Left colon (tissue), 2 donors: ENCODE results near the gene CNOT6. TPM values are rescaled to one million over a fixed set of nuclear protein-coding genes. Genes with fewer than 3 reads are reported as not detected.
A peak's percentile ranks its signal among the peaks of the same experiment; 100 is the strongest.
"Not testable (repeated sequence)": the region's sequence is repeated elsewhere in the genome, so short reads cannot be mapped to it uniquely, and the experiment has no call there.

Source experiments
- ATAC-seq: fragments of 200-7000 bp; cut with Tn5 transposase; one replicate; pipeline ENCODE4 v1.9.1; 2020; ENCODE audit warnings: mild to moderate bottlenecking, moderate library complexity
- DNase-seq, 2 donors: peaks; one replicate each; pipeline ENCODE4 v3.0.0-alpha.2; 2020
- intact Hi-C, 2 donors: fragments of 100-400 bp; cut with DNase I in 1 of 2; cut with micrococcal nuclease in 1 of 2; formaldehyde crosslinking; loops; one replicate each; pipeline versions ENCODE4 v1.11.2 to v1.14.0; 2022; cut with DNase I, micrococcal nuclease
- total RNA-seq, 2 donors: library from RNA; stranded (reverse); fragmentation: NEBNext Ultra II Directional; extraction: Animal tissue kit (Norgen Biotek cat#: 25700); gene quantifications; one replicate each; pipeline ENCODE4 v1.2.1, GENCODE V29; 2021
- donor health status: DM: no; HTN: no; CAD: no.
- donor health status: DM: yes; HTN: yes; CAD: no.

The CNOT6 gene
- total RNA-seq, 2 donors from 2014 or later, result 24.8 to 25.2 TPM

DNA sequence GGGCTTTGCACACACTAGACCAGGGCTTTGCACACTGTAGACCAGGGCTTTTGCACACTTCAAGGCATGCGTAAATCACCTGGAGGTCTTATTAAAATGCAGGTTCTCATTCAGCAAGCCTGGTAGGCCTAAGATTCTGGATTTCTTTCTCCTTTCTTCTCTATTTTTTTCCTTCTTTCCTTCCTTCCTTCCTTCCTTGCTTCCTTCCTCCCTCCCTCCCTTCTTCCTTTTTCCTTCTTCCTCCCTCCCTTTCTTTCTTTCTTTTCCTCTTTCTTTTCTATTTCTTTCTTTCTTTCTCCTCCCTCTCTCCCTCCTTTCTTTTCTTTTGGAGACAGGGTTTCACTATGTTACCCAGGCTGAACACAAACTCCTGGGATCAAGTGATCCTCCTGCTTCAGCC lies 24.3 kb upstream of the CNOT6 start:
- ATAC-seq (no peak), DNase-seq (no peak)
- intact Hi-C loops, result loop anchor here in 1 of 2 donors (5.0 kb wide), 1 partner anchor 178 kb away; the partner anchor contains the start of gene MAPK9

DNA sequence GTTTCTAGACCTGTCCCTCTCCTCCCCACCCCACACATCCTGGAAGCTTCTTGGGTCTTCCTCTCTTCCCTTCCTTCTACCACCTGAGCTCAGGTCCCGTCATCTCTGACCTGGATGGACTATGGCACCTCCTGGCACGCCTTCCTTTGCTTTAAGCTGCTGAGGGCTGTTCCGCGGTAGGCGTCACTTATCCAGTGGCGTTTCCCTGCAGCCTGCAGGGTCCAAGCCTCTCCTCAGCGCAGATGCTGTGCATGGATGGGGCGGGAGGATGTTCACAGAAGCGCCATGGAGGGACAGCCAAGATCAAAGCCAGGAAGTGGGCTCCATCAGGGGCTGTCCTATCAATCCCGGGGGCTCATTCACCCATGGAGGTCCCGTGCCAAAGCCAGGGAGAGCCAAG lies 23.8 kb upstream of the CNOT6 start:
- ATAC-seq (peak; percentile 74), DNase-seq (peak in 1 of 2 donors; percentile 42)
- intact Hi-C loops, result loop anchor here in 1 of 2 donors (5.0 kb wide), 1 partner anchor 178 kb away; the partner anchor contains the start of gene MAPK9

DNA sequence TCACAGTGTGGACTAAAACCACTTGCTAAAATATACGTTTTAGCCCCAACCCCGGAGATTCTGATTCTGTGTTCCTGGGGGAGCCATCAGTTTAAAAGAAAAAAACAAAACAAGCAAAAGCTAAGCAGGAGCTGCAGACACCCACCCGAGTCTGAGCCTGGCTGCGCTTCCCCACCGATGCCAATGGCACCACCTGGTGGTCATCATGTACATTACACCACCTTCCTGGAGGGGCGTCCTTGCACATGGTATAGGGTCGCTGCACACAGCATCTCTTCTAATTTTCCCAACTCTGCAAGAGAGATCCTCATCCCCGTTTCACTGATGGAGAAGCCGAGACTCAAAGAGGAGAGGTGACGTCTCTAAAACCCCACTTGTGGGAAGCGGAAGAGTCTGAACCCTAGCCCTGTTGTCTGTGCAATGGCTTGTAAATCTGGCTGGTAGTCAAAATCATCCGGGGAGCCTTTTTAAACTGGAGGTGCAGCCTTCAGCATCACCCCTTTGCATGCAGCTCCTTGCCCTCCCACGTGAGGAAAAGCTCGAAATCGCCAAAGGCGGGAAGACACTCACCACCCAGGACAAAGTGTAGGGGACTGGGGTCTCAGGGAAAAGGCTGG lies 23.1 kb upstream of the CNOT6 start:
- peak in 1 of 2 donors; percentile 53 for DNase-seq
- intact Hi-C loops, result loop anchor here in 1 of 2 donors (5.0 kb wide), 1 partner anchor 179 kb away; the partner anchor contains the start of gene MAPK9
- ATAC-seq, result peak; percentile 26

DNA sequence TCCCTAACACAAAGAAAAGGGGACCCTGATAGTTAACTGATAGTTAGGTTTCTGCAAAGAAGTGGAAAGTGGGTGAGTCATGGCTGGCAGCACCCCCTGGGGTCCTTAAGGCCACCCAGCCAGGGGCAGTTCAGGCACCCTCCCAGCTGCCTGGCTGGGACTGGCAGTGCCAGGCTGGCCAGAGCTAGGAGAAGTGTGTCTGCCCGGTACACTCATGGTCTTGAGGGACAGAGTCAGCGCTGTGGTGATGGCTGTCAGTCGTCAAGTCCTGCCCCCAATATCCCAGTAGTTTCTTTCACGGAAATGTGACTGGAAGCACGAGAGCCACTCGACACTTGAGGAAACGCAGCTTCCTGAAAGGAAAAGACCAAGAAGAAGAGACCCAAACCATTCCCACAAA lies 22.3 kb upstream of the CNOT6 start:
- intact Hi-C loops, result loop anchor here in 1 of 2 donors (5.0 kb wide), 1 partner anchor 180 kb away; the partner anchor contains the start of gene MAPK9
- no peak for ATAC-seq

DNA sequence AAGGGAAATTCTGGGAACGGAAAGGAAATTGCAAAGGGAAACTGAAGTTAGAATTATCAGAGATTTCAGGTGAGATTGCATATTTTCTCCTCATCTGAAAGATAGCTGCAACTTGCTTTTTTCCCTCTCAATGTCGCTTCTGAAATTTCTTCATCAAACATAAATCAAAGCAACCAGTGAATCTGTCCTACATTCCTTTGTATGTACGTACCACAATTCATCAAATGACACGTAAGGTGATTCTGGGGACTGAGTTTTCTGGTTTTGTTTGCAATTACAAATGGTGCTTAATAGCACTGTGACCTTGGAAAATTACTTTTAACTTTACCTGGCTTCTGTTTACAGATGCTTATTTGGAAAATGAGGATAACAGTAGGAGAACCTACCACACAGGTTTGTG lies 21.9 kb upstream of the CNOT6 start:
- DNase-seq, result no peak
- ATAC-seq, result no peak
- intact Hi-C loops, result loop anchor here in 1 of 2 donors (5.0 kb wide), 1 partner anchor 180 kb away; the partner anchor contains the start of gene MAPK9

More for the DNA sequence above, 22.3 kb upstream of the CNOT6 start:
- no peak for DNase-seq

DNA sequence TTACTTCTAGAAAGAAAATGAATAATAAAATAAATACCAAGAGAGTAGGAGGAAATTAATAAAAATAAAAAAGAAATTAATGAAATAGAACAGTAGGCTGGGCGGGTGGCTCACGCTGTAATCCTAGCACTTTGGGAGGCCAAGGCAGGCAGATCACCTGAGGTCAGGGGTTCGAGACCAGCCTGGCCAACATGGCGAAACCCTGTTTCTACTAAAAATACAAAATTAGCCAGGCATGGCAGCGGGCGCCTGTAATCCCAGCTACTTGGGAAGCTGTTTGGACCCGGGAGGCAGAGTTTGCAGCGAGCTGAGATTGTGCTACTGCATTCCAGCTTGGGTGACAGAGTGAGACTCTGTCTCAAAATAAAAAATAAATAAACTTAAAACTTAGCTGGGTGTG lies 20.8 kb upstream of the CNOT6 start:
- intact Hi-C loops, result loop anchor here in 1 of 2 donors (5.0 kb wide), 1 partner anchor 181 kb away; the partner anchor contains the start of gene MAPK9

DNA sequence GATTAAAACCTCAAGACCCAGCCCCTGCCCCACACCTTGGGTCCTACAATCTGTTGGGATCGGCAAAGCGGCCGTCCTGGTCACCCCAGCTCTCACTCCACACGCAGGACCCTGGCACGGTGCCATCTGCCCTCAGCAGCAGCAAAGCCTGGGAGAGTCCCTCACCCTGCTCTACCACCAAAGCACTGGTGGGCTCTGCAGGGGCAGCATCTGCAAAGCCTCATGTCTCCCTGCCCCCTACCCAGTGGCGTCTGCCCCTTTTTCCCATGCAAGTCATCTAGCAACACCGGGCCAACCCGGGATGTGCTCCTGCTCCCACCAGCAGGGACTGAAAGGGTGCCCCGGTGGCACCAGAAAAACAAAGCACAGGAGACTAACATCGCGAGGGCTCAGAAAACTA lies 19.6 kb upstream of the CNOT6 start:
- intact Hi-C loops, result loop anchor here in 1 of 2 donors (5.0 kb wide), 1 partner anchor 182 kb away; the partner anchor contains the start of gene MAPK9
- DNase-seq, result no peak
- no peak for ATAC-seq

More for the DNA sequence above, 20.8 kb upstream of the CNOT6 start:
- DNase-seq, ATAC-seq: not testable (repeated sequence)

DNA sequence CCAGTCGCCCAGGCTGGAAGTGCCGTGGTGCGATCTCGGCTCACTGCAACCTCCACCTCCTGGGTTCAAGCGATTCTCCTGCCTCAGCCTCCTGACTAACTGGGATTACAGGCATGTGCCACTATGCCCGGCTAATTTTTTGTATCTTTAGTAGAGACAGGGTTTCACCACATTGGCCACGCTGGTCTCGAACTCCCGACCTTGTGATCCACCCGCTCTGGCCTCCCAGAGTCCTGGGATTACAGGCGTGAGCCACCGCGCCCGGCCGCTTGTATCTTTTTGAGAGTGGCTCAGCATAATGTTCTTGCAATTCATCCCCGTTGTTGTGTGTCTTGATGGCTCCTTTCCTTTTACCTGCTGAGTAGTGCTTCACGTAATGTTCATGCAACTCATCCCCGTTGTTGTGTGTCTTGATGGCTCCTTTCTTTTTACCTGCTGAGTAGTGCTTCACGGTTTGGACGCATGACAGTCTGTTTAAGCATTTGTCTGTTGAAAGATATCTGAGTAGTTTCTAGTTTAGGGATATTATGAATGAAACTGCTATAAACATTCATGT lies 18.1 kb upstream of the CNOT6 start:
- intact Hi-C loops, DNase-seq, ATAC-seq: not testable (repeated sequence)

DNA sequence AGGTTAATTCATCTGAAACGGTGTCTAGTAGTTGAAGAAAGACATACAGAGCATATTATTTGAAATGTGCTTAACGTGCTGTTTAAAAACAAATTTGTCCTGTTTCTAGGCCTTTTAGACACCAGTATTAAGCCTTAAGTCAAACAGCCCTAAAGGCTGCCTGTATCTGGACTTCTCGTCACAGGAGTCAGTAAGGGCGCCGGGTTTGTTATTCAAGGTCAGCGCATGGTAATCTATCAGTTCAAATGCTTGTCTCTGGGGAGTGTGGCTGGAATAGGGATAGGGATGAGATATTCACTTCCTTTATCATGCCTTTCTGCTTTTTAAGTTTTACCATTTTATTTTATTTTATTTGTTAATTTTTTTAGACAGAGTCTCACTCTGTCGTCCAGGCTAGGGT lies 9.4 kb upstream of the CNOT6 start:
- ATAC-seq, result no peak

DNA sequence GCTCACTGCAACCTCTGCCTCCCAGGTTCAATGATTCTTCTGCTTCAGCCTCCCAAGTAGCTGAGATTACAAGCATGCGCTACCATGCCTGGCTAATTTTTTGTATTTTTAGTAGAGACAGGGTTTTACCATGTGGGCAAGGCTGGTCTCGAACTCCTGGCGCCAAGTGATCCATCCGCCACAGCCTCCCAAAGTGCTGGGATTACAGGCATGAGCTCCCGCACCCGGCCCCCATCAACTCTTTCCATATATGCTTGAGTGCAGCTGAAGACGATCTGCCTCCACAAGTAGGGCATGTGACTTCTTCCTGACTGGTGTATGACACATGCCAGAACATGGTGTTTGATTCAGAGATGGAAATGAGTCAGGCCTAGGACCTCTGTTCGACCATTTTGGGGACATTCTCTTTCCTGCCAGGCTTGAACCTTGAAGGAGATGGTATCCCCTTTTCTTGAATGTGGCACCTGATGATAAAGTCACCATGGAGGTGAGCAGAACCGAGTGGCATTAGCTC lies 7.5 kb upstream of the CNOT6 start:
- intact Hi-C loops, result no loop called here
- ATAC-seq (no peak), DNase-seq (no peak)

More for the DNA sequence above, 9.4 kb upstream of the CNOT6 start:
- intact Hi-C loops, result no loop called here
- DNase-seq, result no peak

DNA sequence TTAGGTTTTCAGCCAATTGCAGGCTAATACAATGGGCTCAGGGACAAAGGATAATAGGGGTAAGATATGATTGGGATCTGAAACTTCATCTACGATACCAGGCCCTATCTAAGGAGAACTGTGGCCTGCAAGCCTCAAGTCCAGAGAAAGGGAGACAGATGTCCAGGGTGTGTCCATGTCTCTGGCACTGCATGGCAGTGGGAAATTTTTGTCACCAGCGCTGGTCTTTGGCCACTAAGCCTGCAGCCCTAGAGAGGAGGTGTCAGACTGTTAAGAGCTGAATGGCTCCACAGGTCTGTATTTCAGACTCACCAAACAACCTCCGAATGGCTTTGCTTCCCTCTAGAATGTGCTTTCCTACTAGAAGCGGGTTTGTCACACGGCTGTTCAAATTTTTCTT lies 6.6 kb upstream of the CNOT6 start:
- intact Hi-C loops, result no loop called here
- DNase-seq (no peak), ATAC-seq (no peak)

DNA sequence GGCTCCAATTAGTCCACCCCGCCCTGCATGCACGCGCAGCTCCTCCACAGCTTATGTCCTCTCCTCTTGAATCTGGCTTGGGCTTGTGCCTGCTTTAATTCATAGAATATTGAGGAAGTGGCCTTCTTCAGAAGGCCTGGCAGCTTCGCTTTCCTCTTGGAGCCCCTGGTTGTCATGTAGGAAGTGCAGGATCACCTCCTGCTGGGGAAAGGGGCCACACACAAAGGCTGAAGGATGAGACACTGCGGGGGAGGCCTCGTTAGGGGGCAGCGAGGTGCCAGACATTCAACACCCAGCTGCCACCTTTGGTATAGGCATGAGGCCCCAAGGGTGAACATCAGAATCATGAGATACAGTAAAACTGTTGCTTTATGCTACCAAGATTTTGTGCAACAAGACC lies 2.7 kb upstream of the CNOT6 start:
- DNase-seq (no peak), ATAC-seq (no peak)
- intact Hi-C loops, result no loop called here

DNA sequence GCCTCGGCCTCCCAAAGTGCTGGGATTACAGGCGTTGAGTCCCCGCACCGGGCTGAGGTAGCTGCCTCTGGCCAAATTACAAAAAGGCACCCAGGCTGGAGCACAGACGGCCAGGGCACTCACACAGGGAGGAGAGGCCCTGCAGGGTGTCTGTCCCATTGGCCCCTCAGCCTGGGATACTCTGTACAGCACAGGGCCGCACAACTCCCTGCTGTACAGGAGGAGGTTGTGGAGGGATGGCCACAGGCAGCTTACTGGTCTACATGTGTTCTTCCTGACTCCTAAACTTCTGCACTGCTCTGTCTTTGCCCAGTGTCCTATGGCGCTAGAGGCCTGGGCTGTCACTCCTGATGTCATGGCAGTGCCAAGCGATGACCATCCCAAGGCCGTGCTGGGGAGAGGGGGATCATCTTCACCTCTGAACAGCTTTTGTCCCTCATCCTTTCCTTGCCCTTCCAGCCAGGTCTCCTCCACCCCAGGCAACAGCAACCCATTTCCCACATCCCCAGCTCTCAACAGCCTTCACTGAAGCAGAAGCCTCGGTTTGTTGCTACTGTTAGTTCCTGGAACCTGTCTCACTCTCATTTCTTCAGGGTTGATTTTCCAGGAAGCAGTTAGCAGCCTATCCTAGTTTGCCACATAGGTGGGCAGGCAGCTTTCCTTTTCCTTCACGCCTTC lies 1.8 kb upstream of the CNOT6 start:
- ATAC-seq, result no peak
- intact Hi-C loops, result no loop called here
- no peak for DNase-seq

DNA sequence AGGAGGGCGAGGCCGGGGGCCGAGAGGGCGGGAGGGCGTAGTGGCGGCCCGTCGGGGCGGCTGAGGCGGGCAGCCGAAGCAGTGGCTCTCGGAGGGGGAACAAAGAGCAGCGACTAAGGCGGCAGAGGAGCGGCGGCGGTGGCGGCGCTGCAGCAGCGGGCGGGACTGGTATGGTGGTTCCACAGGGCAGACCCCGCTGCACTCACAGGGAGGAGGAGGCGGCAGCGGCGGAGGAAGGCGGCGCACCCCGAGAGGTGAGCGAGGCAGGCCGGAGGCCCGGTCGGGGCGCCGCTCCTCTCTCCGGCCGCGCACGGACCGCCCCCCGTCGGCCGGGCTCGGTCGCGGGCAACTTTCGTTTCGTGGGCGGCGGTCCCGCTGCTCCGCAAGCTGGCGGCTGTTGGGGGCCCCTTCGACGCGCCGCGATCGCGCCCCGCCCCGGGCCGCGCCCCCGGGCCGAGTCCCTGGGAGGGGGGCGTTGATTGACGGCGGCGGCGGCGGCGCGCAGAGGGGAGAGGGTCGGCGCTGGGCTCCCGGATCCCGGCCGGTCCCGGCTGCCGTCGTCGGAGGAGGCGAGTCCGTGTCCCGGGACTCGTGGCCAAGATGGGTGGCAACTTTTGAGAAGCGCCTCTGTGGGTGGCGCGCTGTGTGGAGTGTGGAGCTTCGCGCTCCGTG lies 467 bp downstream of the CNOT6 start:
- ATAC-seq, result peak; percentile 30
- DNase-seq, result peak; percentile 30 to 51
- intact Hi-C loops, result no loop called here

DNA sequence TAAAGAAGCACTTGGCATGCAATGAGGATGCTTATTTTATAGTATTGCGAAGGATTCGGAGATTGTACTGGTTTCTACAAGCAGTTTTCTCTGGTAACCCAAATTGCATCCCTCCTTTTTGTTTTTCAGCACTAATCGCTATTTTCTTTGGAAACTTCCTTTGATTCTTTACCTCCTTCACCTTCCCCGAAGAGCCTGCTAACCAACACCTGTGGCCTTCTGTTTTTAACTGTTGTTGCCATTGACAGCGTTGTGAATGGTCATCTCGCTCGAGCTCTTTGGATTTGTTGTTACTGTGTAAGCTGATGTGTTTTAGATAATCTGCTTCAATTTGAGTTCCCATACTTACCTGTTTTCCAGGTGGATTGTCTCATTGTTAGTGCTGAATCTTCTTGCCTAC lies 1.1 kb downstream of the CNOT6 start:
- DNase-seq (no peak), ATAC-seq (no peak)
- intact Hi-C loops, result no loop called here

DNA sequence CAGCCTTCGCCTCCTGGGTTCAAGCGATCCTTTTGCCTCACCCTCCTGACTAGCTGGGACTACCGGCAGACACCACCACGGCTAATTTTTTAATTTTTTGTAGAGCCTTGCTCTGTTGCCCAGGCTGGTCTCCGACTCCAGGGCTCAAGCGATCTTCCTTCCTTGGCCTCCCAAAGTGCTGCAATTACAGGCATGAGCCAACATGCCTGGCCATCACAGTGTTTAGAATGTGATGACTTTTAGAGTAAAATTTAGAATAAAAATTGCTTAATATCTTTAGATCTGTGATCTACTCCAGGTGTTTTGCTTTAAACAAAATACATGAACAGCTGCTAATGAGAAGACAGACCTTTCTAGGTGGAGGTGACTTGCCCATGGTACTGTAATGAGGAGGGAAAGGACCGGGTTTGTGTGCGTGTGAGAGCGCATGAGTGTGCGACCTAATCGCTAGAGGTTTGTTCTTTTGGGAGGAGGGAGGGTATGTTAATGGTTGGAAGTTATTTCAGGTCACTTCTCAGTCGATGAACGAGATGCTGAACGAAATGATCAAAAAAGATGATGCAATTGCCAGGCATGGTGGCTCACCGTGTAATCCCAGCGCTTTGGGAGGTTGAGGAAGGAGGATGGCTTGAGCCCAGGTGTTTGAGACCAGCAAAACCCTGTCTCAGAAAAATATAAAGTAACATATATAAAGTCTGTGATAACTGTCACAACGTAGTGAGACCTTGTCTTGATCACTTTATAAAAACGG lies 2.0 kb downstream of the CNOT6 start:
- DNase-seq (no peak), ATAC-seq (no peak)
- intact Hi-C loops, result no loop called here

DNA sequence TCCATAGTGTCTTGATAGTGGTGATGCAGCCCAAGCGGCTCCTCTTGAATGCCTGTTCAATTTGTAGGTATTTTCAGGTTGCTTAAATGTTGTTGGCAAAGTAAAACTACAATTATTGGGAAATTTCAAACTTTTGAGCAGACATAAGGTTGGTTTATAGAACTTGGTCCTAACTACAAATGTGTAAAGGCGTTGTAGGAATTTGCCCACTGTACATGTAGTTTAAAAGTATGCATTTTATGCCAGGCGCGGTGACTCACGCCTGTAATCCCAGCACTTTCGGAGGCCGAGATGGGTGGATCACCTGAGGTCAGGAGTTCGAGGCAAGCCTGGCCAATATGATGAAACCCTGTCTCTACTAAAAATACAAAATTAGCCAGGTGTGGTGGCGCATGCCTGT lies 2.6 kb downstream of the CNOT6 start:
- intact Hi-C loops, ATAC-seq: not testable (repeated sequence)

DNA sequence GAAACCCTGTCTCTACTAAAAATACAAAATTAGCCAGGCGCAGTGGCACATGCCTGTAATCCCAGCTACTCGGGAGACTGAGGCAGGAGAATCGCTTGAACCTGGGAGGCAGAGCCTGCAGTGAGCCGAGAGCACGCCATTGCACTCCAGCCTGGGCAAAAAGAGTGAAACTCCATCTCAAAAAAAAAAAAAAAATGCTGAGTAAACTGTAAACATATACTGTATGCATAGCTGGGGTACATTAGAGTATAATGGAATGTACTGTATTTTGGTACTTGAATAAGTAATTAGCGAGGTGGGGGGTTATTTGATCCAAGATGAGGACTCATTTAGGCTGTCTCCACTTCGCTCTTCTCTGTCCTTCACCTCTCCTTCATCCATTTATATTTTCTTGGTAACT lies 3.7 kb downstream of the CNOT6 start:
- intact Hi-C loops, ATAC-seq, DNase-seq: not testable (repeated sequence)

More for the DNA sequence above, 2.6 kb downstream of the CNOT6 start:
- DNase-seq, result not testable (repeated sequence)
